A673 (cell line): Measurements from ENCODE around the gene NFXL1.

Source experiments
- EZH2 ChIP-seq: fragments of 200-600 bp; sonication (generic); IDR thresholded peaks from 2 replicates; pipeline ENCODE4 v1.6.1; 2017; ENCODE audit warnings: borderline replicate concordance, low read depth, mild to moderate bottlenecking, mixed read lengths, antibody characterized with exemption, low read length; ENCODE audit not compliant: poor library complexity, severe bottlenecking
- TF ChIP-seq, protein P1 (sequence below): fragments of 300-800, 200-600 bp; sonication (generic); conservative IDR thresholded peaks from 2 replicates; pipeline ENCODE4 v1.5.1; 2017; ENCODE audit warnings: low read depth, mild to moderate bottlenecking, antibody characterized with exemption, low read length, moderate library complexity, mixed read lengths

DNA sequence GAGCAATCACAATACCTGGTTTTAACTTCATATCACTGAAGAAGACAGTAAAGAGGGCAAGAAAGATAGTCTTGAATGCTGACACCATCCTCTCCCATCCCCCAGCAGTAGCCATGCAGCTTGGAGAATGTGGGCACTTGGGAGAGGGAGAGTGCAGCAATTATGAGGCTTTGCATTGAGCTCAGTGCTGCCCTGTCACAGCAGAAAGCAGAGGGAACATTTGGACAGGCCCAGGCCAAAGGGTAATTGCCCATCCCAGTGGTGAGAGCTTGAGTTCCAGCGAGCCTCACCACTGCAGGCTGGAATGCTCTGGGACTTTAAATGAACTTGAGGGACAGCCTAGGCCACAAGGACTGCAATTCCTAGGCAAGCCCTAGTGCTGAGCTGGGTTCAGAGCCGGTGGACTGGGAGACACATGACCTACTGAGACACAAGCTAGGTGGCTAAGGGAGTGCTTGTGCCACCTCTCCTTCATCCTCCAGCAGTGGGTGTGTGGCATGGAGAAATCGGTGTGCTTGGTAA, 112.8 kb downstream of the NFXL1 start:
- TF ChIP-seq, protein P1, sequence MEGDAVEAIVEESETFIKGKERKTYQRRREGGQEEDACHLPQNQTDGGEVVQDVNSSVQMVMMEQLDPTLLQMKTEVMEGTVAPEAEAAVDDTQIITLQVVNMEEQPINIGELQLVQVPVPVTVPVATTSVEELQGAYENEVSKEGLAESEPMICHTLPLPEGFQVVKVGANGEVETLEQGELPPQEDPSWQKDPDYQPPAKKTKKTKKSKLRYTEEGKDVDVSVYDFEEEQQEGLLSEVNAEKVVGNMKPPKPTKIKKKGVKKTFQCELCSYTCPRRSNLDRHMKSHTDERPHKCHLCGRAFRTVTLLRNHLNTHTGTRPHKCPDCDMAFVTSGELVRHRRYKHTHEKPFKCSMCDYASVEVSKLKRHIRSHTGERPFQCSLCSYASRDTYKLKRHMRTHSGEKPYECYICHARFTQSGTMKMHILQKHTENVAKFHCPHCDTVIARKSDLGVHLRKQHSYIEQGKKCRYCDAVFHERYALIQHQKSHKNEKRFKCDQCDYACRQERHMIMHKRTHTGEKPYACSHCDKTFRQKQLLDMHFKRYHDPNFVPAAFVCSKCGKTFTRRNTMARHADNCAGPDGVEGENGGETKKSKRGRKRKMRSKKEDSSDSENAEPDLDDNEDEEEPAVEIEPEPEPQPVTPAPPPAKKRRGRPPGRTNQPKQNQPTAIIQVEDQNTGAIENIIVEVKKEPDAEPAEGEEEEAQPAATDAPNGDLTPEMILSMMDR = no peak
- no peak for TF ChIP-seq EZH2
